Measurements from ENCODE around the gene HIVEP1.

HIVEP1 gene

DNA sequence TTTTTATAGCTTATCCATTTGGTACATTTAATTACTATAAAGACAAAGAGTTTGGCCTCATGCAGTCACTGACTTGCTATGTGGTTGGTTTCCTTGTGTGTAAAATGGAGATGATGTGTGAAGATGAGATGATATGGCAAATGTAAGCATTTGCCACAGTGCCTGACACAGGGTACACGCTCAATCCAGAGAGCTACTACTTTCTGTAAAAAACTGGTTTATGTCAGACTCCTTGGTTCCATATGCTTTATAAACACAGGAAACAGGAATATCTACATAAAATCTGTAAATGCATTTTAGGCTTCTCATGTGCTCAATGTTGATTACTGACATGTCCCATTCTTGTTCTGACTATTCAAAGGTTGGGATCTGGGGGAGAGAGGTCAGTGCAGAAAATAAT lies 10.4 kb downstream of the HIVEP1 start:
- DNase-seq = no peak

DNA sequence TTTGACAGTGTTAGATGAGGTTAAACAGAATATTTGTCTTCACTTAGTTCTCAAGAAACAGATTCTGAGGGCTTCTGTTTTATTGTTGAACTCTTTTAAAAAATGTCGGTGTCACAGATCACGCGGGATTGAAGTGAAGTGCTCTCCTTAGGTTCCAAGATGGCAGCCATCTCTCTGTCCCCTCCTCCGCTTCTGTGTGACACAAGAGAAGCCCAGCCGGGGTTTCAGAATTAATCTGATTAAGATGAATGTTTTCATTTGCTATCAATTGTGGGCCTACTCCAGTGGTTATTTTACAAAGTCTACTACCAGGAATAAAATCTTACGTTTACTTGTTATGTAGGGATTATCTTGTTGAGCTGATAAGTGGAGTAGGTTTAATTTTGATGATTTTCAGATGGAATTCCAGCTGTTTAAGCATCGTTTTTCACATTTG lies 10.9 kb downstream of the HIVEP1 start:
- no peak for DNase-seq

DNA sequence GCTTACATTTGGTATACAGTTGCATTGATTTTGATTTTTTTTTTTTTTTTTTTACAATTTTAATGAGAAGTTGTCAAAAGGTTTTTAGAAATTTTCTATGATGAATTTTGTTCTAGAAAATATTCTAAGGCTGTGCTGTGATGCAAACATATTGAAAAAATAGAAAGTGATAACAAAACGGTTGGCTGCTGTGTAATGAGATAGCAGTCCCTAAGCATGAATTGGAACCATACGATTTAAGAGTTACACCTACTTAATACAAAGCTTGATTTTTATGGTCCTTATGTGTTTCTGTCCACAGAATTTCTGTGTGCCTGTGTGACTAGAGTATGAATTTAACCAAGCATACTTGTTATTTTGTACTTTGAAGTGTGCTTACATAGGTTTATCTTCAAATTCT lies 12.1 kb downstream of the HIVEP1 start:
- no peak for DNase-seq

GRCh38 chr6:12024699-12025434 lies 12.8 kb downstream of the HIVEP1 start:
- no peak for DNase-seq

DNA sequence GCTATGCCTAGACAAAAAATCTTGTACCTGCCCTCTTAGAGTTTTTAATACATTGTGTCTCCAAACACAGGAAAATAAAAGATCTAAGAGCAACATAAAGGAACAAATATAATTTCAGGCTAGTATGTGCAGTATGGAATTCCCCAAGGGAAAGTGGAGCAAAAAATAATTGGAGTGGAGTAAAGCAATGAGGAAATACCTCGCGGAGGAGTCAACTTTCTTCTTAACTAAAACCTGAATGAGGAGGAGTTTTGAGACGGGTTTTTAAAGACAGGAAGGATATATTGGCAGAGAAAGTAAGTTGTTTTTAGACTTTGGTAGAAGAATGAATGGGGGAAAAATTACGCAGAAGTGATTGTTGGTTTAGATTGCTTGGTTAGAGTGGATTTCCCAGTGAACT lies 14.0 kb downstream of the HIVEP1 start:
- no peak for DNase-seq

DNA sequence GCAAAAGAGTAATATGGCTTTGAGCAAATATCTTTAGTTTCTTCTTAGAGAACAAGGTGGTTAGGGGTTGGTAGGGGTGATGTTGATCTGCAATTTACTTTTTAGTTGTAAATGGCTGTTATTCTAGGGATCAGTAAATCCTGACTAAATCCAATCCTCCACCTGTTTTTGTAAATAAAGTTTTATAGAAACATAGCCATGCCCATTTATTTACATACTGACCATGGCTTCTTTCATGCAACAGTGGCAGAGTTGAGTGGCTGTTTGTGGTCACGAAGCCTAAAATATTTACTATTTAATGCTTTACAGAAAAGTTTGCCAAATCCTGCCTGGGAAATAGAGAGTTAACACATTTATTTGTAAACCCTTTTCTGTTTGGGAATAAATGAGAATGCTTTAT lies 14.7 kb downstream of the HIVEP1 start:
- no peak for DNase-seq

- DNase-seq = no peak
These were observed 16.1 kb downstream of the HIVEP1 start for GRCh38 chr6:12028213-12028612.

GRCh38 chr6:12029979-12030737 lies 18.0 kb downstream of the HIVEP1 start:
- DNase-seq = no peak

GRCh38 chr6:12030993-12031550 lies 19.0 kb downstream of the HIVEP1 start:
- no peak for DNase-seq

DNA sequence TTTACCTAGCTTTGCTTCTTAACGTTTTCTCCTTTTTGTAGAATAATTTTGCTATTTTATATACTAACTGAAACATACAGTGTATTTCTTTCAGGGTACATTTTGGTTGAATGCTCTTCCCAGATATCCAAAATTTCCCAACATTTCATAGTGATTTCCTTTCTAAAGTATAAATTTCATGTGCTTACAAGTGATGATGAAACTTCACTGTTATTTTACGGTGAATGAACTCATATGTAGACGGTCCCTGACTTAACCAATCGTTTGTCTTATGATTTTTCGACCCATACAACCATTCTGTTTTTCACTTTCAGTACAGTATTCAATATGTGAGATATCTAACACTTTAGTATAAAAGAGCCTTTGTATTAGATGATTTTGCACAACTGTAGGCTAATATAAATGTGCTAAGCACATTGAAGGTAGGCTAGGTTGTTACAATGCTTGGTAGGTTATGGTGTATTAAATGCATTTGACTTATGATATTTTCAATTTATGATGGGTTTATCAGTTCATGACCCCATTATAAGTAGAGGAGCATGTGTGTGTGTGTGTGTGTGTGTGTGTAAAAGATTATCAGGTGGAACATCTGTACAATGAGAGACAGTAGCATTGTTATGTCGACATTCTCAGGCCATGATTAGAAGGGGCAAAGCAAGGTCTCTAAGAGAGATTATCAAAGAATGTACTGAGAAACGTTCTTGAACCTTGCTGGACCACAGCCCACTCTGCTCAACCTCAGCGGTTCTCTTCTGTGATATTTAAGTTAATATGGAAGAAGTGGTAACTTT lies 20.9 kb downstream of the HIVEP1 start:
- DNase-seq = no peak

DNA sequence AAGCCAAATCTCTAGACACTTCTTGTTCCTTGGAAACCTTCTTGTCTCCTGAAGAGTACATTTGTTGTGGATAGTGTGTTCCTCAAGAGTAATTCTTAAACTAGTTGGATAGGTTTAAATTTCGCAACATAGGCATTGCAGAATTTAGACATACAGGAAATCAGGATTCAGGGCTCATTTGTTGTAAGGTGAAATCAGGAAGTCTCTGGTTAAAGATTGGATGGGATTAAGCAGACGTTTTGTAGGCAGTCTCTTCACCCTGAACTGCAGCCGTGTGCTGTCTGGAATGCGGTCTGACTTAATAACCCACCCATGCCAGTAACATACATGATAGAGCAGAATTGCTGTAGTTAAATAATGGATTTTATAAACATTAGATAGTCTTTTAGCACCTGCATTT lies 21.7 kb downstream of the HIVEP1 start:
- no peak for DNase-seq

DNA sequence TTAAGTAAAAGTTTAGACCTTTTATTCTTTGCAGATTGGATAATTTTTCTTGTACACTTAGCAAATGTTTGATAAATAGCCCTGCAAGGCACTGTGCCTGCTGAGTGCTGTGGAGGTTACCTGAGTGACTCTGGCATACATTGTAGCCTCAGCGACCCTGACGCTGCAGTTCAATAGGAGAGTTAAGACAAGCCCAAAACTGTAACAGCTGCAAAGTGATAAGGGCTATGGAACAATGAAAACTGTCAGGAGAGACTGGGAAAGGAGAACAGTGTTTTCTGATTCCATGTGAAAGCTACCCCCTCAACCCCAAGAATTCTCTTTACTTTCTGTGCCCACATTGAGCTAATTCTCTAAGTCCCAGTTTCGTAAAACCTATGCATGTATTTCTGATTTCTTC lies 22.2 kb downstream of the HIVEP1 start:
- no peak for DNase-seq

- no peak for DNase-seq
These were observed 22.7 kb downstream of the HIVEP1 start for GRCh38 chr6:12034837-12035236.

GRCh38 chr6:12036766-12037165 lies 24.7 kb downstream of the HIVEP1 start:
- no peak for DNase-seq

DNA sequence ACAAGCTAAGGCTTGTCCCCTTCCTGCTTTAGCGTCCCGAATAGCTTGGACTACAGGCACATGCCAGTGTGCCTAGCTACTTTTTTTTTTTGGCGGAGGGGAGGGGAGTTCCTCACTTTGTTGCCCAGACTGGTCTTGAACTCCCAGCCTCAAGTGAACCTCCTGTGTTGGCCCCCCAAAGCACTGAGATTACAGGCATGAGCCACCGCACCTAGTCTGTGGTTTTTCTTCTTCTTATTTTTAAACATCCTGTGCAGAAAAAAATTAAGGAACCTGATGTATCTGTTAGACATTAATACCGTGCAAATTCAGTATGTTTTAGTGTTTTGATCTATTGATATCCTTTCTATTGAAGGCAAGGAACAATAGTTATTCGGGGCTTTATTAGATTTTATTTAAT lies 25.7 kb downstream of the HIVEP1 start:
- DNase-seq = no peak

DNA sequence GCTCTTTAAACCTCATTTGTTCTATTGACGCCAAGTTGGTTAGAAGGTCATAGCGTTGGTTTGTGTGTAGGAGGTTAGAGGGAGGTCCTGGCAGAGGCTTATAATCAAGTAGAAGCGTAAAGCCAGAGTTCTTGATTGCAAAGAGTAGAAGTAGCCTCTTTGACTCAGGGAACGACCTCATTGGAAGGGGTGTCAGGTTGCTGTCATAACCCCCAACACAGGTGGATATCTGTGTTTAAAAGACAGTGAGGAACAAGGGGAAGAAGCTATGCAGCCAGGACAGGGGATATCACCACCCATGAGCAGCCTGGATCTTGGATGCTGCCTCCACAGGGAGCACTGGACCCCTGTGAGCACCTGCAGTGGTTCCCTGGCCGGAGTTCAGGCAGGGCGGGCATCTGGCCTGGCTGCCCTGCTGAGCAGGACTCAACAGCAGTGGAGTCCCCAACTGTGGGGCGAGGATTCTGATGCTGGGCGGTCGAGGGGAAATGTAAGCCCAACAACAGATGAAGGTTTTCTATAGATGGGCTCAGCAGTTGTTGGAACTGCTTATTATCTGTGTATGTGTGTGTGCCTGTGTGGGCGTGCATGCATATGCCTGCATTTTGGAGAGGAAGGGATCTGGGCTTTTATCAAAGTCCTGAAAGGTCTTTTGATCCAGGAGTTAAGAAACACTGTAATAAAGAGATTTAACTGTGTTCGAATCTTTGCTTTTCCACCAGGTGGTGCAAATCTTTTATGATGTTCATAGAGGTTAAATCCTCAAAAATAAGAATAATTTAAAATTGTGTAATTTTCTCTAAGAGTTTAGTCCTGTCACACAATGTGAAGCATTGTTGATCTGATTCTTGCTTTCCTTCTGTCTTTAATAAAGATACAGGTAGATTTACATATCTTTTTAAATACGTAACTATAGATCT lies 27.7 kb downstream of the HIVEP1 start:
- no peak for DNase-seq

DNA sequence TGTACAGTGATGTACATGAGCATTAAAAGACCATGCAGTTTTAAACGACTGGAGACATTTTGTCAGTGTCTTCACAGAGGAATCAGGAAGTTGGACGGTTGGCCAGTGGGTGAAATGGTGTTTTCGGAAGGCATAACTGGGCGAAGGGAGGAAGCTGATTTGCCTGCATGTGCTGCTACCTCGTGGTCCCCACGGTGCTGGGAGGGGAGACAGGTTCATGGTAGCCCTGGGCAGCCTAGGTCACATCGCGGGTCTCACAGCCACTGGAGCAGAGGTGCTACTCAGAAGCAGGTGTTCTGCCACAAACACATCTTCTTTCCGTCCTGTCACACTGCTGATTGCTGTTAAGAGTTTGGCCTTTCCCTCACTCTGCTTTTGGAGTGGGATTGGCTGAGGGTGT lies 35.2 kb downstream of the HIVEP1 start:
- DNase-seq = no peak

- no peak for DNase-seq
These were observed 35.8 kb downstream of the HIVEP1 start for GRCh38 chr6:12047792-12048432.

GRCh38 chr6:12048609-12049008 lies 36.5 kb downstream of the HIVEP1 start:
- no peak for DNase-seq

- DNase-seq = no peak
These were observed 37.1 kb downstream of the HIVEP1 start for GRCh38 chr6:12049165-12049564.

GRCh38 chr6:12051861-12052368 lies 39.8 kb downstream of the HIVEP1 start:
- DNase-seq = no peak
